ENCODE results near the gene GRM4.

DNA sequence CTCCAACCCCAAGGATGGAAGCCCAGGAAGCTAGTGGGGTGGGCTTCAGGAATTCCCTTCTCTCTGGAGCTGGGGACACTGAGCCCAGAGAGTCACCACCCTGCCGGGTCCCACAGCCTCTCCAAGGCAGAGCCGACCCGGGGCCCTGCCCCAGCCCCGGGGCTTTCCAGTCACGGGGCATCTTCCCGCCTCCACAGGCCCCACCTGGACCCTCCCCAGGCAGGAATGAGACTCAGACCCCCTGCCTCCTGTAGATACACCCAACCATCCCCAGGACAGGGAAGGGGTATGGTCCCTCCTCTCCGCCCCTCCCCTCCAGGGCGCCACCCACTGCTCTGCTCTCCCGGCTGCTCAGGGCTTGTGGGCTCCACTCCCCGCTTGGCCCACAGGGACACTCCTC, 53.3 kb downstream of the GRM4 start:
- TF ChIP-seq, protein P1, sequence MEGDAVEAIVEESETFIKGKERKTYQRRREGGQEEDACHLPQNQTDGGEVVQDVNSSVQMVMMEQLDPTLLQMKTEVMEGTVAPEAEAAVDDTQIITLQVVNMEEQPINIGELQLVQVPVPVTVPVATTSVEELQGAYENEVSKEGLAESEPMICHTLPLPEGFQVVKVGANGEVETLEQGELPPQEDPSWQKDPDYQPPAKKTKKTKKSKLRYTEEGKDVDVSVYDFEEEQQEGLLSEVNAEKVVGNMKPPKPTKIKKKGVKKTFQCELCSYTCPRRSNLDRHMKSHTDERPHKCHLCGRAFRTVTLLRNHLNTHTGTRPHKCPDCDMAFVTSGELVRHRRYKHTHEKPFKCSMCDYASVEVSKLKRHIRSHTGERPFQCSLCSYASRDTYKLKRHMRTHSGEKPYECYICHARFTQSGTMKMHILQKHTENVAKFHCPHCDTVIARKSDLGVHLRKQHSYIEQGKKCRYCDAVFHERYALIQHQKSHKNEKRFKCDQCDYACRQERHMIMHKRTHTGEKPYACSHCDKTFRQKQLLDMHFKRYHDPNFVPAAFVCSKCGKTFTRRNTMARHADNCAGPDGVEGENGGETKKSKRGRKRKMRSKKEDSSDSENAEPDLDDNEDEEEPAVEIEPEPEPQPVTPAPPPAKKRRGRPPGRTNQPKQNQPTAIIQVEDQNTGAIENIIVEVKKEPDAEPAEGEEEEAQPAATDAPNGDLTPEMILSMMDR (IDR thresholded peaks at IDR 0.05): no peak
- no peak for TF ChIP-seq POLR2A (IDR thresholded peaks at IDR 0.05)

All from right lobe of liver (tissue), 4 donors.